Measurements from ENCODE around the gene ZCCHC17.

- TF ChIP-seq CTCF (IDR thresholded peaks at IDR 0.05), result no peak
- TF ChIP-seq POLR2A (IDR thresholded peaks at IDR 0.05), result no peak
Observed at GRCh38 chr1:31412205-31412604, 115.4 kb downstream of the ZCCHC17 start.
